Liver (tissue), 3 donors: ENCODE results near the gene PAMR1.
A peak's percentile ranks its signal among the peaks of the same experiment; 100 is the strongest.

Experiments
- HNF4A ChIP-seq, 2 donors: conservative IDR thresholded peaks; 2 replicates each; pipeline ENCODE4 v1.6.1; 2016; ENCODE audit warnings: antibody characterized with exemption in 2 of 2, mild to moderate bottlenecking in 2 of 2
- HNF4G ChIP-seq: IDR thresholded peaks from 2 replicates; pipeline ENCODE4 v1.6.1; 2016; ENCODE audit warnings: antibody characterized with exemption
- JUND ChIP-seq, 2 donors: IDR thresholded peaks; 2 replicates each; pipeline ENCODE4 v1.6.1; 2016; ENCODE audit warnings: antibody characterized with exemption in 2 of 2
- NR2F2 ChIP-seq: IDR thresholded peaks from 2 replicates; pipeline ENCODE4 v1.6.1; 2016; ENCODE audit warnings: antibody characterized with exemption
- RAD21 ChIP-seq, 2 donors: IDR thresholded peaks; 2 replicates each; pipeline ENCODE4 v1.6.1; 2016; ENCODE audit warnings: antibody characterized with exemption in 2 of 2, mild to moderate bottlenecking in 2 of 2
- REST ChIP-seq: IDR thresholded peaks from 2 replicates; pipeline ENCODE4 v1.6.1; 2016; ENCODE audit warnings: antibody characterized with exemption, mild to moderate bottlenecking
- SP1 ChIP-seq: IDR thresholded peaks from 2 replicates; pipeline ENCODE4 v1.6.1; 2018; ENCODE audit warnings: antibody characterized with exemption, mild to moderate bottlenecking
- TF ChIP-seq, protein P1 (sequence below): fragments of 150-350 bp; IDR thresholded peaks from 2 replicates; pipeline ENCODE4 v1.5.1; 2017; ENCODE audit warnings: improper control_type of control experiment, low read depth, low read length; ENCODE audit not compliant: missing input control
- TF ChIP-seq, protein P2 (sequence below): IDR thresholded peaks from 2 replicates; pipeline ENCODE4 v1.6.1; 2016; ENCODE audit warnings: antibody characterized with exemption
- donor health status: healthy.
- donor health status: healthy.

- TF ChIP-seq, protein P1, sequence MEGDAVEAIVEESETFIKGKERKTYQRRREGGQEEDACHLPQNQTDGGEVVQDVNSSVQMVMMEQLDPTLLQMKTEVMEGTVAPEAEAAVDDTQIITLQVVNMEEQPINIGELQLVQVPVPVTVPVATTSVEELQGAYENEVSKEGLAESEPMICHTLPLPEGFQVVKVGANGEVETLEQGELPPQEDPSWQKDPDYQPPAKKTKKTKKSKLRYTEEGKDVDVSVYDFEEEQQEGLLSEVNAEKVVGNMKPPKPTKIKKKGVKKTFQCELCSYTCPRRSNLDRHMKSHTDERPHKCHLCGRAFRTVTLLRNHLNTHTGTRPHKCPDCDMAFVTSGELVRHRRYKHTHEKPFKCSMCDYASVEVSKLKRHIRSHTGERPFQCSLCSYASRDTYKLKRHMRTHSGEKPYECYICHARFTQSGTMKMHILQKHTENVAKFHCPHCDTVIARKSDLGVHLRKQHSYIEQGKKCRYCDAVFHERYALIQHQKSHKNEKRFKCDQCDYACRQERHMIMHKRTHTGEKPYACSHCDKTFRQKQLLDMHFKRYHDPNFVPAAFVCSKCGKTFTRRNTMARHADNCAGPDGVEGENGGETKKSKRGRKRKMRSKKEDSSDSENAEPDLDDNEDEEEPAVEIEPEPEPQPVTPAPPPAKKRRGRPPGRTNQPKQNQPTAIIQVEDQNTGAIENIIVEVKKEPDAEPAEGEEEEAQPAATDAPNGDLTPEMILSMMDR, result no peak
- no peak for TF ChIP-seq JUND (IDR thresholded peaks at IDR 0.05)
- no peak for TF ChIP-seq RAD21 (IDR thresholded peaks at IDR 0.05)
- TF ChIP-seq NR2F2, result no peak
- TF ChIP-seq HNF4A (conservative IDR thresholded peaks at IDR 0.05), result peak; percentile 10 to 42
- TF ChIP-seq, protein P2, sequence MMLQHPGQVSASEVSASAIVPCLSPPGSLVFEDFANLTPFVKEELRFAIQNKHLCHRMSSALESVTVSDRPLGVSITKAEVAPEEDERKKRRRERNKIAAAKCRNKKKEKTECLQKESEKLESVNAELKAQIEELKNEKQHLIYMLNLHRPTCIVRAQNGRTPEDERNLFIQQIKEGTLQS, result no peak
- no peak for TF ChIP-seq SP1
- TF ChIP-seq REST, result no peak
- TF ChIP-seq HNF4G, result no peak
Observed at GRCh38 chr11:35478471-35479091, 46.8 kb downstream of the PAMR1 start.
